Panc1 (cell line): ENCODE results near the gene HNRNPLL. TPM values are rescaled to one million over a fixed set of nuclear protein-coding genes. Genes with fewer than 3 reads are reported as not detected.

Source experiments
- ATAC-seq: fragments of 200-7000 bp; cut with Tn5 transposase; 2 replicates; pipeline ENCODE4 v1.9.1; 2020; ENCODE audit warnings: mild to moderate bottlenecking, moderate library complexity
- BruUV-seq: library from RNA; stranded (reverse); fragments of 400-500 nt; replicated peaks from 2 replicates; lab custom pipeline; 2021; lab: Mats Ljungman, UMichigan
- CTCF ChIA-PET: fragments of 300-600 bp; sonication (Branson Sonifier 250); formaldehyde crosslinking; loops from one replicate; lab custom pipeline; 2022; ENCODE audit warnings: antibody characterized with exemption; lab: Charles Lee
- POLR2A ChIA-PET: fragments of 300-600 bp; sonication (Branson Sonifier 250); formaldehyde crosslinking; loops from one replicate; lab custom pipeline; 2022; ENCODE audit warnings: antibody characterized with exemption; lab: Charles Lee
- DNase-seq: peaks from one replicate; pipeline ENCODE4 v3.0.0-alpha.2; 2010; ENCODE audit warnings: low read depth, low spot score
- H3K27ac ChIP-seq: 2 replicates; pipeline ENCODE4 v1.5.1; 2011; ENCODE audit warnings: mild to moderate bottlenecking, low read length, inconsistent platforms
- H3K27me3 ChIP-seq: fragments of 200-500 bp; sonication (Bioruptor generic); 2 replicates; pipeline ENCODE4 v1.6.0; 2014; ENCODE audit warnings: low read length, inconsistent platforms; ENCODE audit not compliant: control insufficient read depth, insufficient read depth
- H3K36me3 ChIP-seq: fragments of 200-500 bp; sonication (Bioruptor generic); 2 replicates; pipeline ENCODE4 v1.5.1; 2014; ENCODE audit warnings: inconsistent platforms, mild to moderate bottlenecking, low read length, moderate library complexity; ENCODE audit not compliant: control insufficient read depth, insufficient read depth
- H3K4me1 ChIP-seq: 2 replicates; pipeline ENCODE4 v1.5.1; 2011; ENCODE audit warnings: inconsistent platforms, mild to moderate bottlenecking, low read length, moderate library complexity; ENCODE audit not compliant: control insufficient read depth, insufficient read depth
- H3K4me3 ChIP-seq, 2 experiments: 2 replicates each; pipeline ENCODE4 v1.5.1; 2011 to 2012; ENCODE audit warnings: low read depth in 2 of 2, low read length in 2 of 2, mild to moderate bottlenecking in 2 of 2, inconsistent platforms in 1 of 2, moderate library complexity in 1 of 2
- H3K9me3 ChIP-seq: fragments of 200-500 bp; sonication (Bioruptor generic); 2 replicates; pipeline ENCODE4 v1.5.1; 2014; ENCODE audit warnings: low read depth, mild to moderate bottlenecking, inconsistent platforms, low read length, moderate library complexity; ENCODE audit not compliant: control insufficient read depth, insufficient read depth
- CTCF ChIP-seq: fragments of 450-650 bp; IDR thresholded peaks from 2 replicates; pipeline ENCODE4 v1.5.1; 2017; ENCODE audit warnings: mild to moderate bottlenecking
- POLR2AphosphoS5 ChIP-seq: IDR thresholded peaks from 2 replicates; pipeline ENCODE4 v1.6.1; 2012; ENCODE audit warnings: mild to moderate bottlenecking, low read depth, low read length, moderate library complexity
- REST ChIP-seq, 2 experiments: IDR thresholded peaks; 2 replicates each; pipeline ENCODE4 v1.6.1; 2011 to 2012; ENCODE audit warnings: low read depth in 2 of 2, control low read depth in 1 of 2, low read length in 1 of 2, mild to moderate bottlenecking in 1 of 2, moderate library complexity in 1 of 2; ENCODE audit not compliant: insufficient read depth in 1 of 2
- SIN3A ChIP-seq: IDR thresholded peaks from 2 replicates; pipeline ENCODE4 v1.6.1; 2012; ENCODE audit warnings: low read depth, mild to moderate bottlenecking, low read length, moderate library complexity, borderline replicate concordance; ENCODE audit not compliant: insufficient read depth
- TCF7L2 ChIP-seq: IDR thresholded peaks from 2 replicates; pipeline ENCODE4 v1.6.1; 2011; ENCODE audit warnings: mild to moderate bottlenecking, low read depth, low read length, inconsistent platforms
- in situ Hi-C: cut with HindIII; loops from 2 replicates; pipeline ENCODE4 v1.10.0; 2016; ENCODE audit warnings: low sequenced_read_pairs, low pct_unique_long_range_greater_than_20kb
- intact Hi-C: fragments of 100-400 bp; cut with micrococcal nuclease; formaldehyde crosslinking; loops from one replicate; pipeline ENCODE4 v1.10.0; 2022; ENCODE audit not compliant: unreplicated experiment
- total RNA-seq: library from RNA; stranded (reverse); gene quantifications from one replicate; pipeline ENCODE4 v1.2.1, GENCODE V29; 2021; ENCODE audit not compliant: unreplicated experiment

Gene HNRNPLL
- total RNA-seq, 1 experiment from 2014 or later, result 69.8 TPM

GRCh38 chr2:38598200-38598990 is 4.3 kb downstream of the HNRNPLL start:
- Histone ChIP-seq H3K27me3 (no peaks in the 10 kb centered on the region), H3K27ac (peak overlapping the region; percentile 92), H3K9me3 (no peaks in the 10 kb centered on the region), H3K4me1 (peaks cover 25% of the 10 kb centered on the region), H3K36me3 (peaks cover 5% of the 10 kb centered on the region; the same call in 1 of the 2 replicates), H3K4me3 (peak overlapping the region; percentile 34 to 85; a peak in 3 of 4 replicates)
- no peak for TF ChIP-seq POLR2AphosphoS5
- TF ChIP-seq TCF7L2, result no peak
- no peak for TF ChIP-seq REST (IDR thresholded peaks at IDR 0.05; ENCODE audit: insufficient read depth in 1 of 2, low read depth in 2 of 2, low read length in 1 of 2)
- no peak for TF ChIP-seq CTCF
- no peak for TF ChIP-seq SIN3A
- in situ Hi-C loops (loop anchor here (25.0 kb wide), 1 partner anchor 139 kb away; no protein-coding TSS in a partner anchor), intact Hi-C loops (no loop called here)
- BruUV-seq, result no TSS peak
- POLR2A ChIA-PET, result interaction anchor here (0.6 to 0.7 kb wide), 4 partner anchors 8 to 522 kb away, joined by 3 to 9 read pairs (median 6); no protein-coding TSS in a partner anchor
- CTCF ChIA-PET, result interaction anchor here (0.5 to 1.8 kb wide), 2 partner anchors 17 to 128 kb away, joined by 3 to 6 read pairs; no protein-coding TSS in a partner anchor
- ATAC-seq (no peak), DNase-seq (no peak)

- Histone ChIP-seq H3K4me3 (no peak overlapping the region), H3K9me3 (no peaks in the 10 kb centered on the region), H3K4me1 (peaks cover 35% of the 10 kb centered on the region), H3K27me3 (no peaks in the 10 kb centered on the region), H3K36me3 (peaks cover 2% of the 10 kb centered on the region; the same call in 1 of the 2 replicates), H3K27ac (no peak overlapping the region)
- ATAC-seq (no peak), DNase-seq (no peak)
- TF ChIP-seq CTCF (no peak), POLR2AphosphoS5 (no peak), SIN3A (no peak), TCF7L2 (no peak), REST (IDR thresholded peaks at IDR 0.05; ENCODE audit: insufficient read depth in 1 of 2, low read depth in 2 of 2, low read length in 1 of 2) (no peak)
- intact Hi-C loops (no loop called here), in situ Hi-C loops (loop anchor here (25.0 kb wide), 1 partner anchor 140 kb away; no protein-coding TSS in a partner anchor)
- POLR2A ChIA-PET, result no interaction called here
- BruUV-seq, result no TSS peak
- CTCF ChIA-PET, result no interaction called here
These were observed 5.6 kb downstream of the HNRNPLL start for GRCh38 chr2:38597115-38597514.
